SK-N-SH (cell line): Measurements from ENCODE around the gene MYO1D. TPM values are rescaled to one million over a fixed set of nuclear protein-coding genes. Genes with fewer than 3 reads are reported as not detected.

Experiments
- CTCF ChIA-PET: fragments of 300-600, 350-600 bp; formaldehyde crosslinking; extraction: SDS; loops from one replicate; lab custom pipeline; 2021; lab: Yijun Ruan, JAX
- POLR2A ChIA-PET: fragments of 350-600 bp; sonication (Branson Sonifier 250); formaldehyde crosslinking; extraction: SDS; loops from one replicate; lab custom pipeline; 2020; ENCODE audit warnings: antibody characterized with exemption, inconsistent platforms; lab: Yijun Ruan, JAX
- DNase-seq: peaks from one replicate; pipeline ENCODE4 v3.0.0; 2012
- H2AFZ ChIP-seq: fragments of 200-600 bp; sonication (generic); 2 replicates; pipeline ENCODE4 v1.8.1; 2016; ENCODE audit warnings: antibody characterized with exemption, mild to moderate bottlenecking, low read depth
- H3F3A ChIP-seq: fragments of 200-600 bp; sonication (generic); replicated peaks from 2 replicates; pipeline ENCODE3; 2016; ENCODE audit warnings: antibody characterized with exemption, mild to moderate bottlenecking; ENCODE audit not compliant: insufficient read depth
- H3K27ac ChIP-seq, 2 experiments: fragments of 200-500 bp in 1 of 2; fragments of 200-600 bp in 1 of 2; sonication (Bioruptor generic) in 1 of 2; sonication (generic), shearing (Covaris generic) in 1 of 2; 2 replicates each; pipeline versions ENCODE4 v1.5.1 to v1.6.1; 2014 to 2016; ENCODE audit warnings: low read depth in 2 of 2, inconsistent platforms in 1 of 2, low read length in 1 of 2, mild to moderate bottlenecking in 1 of 2, mixed read lengths in 1 of 2
- H3K27me3 ChIP-seq: fragments of 200-600 bp; sonication (generic), shearing (Covaris generic); 2 replicates; pipeline ENCODE4 v1.6.1; 2016; ENCODE audit warnings: mixed run types; ENCODE audit not compliant: insufficient read depth
- H3K36me3 ChIP-seq, 2 experiments: fragments of 200-500 bp in 1 of 2; fragments of 200-600 bp in 1 of 2; sonication (Bioruptor generic) in 1 of 2; sonication (generic) in 1 of 2; replicated peaks in 1 of 2; 2 replicates each; pipeline versions ENCODE3 to v1.5.1; 2014 to 2016; ENCODE audit warnings: low read length in 1 of 2, mild to moderate bottlenecking in 1 of 2; ENCODE audit not compliant: insufficient read depth in 2 of 2, control insufficient read depth in 1 of 2
- H3K4me1 ChIP-seq, 2 experiments: fragments of 200-500 bp in 1 of 2; fragments of 200-600 bp in 1 of 2; sonication (Bioruptor generic) in 1 of 2; sonication (generic), shearing (Covaris generic) in 1 of 2; 2 replicates each; pipeline versions ENCODE4 v1.5.1 to v1.6.1; 2014 to 2016; ENCODE audit warnings: low read depth in 1 of 2, low read length in 1 of 2, mixed run types in 1 of 2; ENCODE audit not compliant: insufficient read depth in 2 of 2, control insufficient read depth in 1 of 2
- H3K4me2 ChIP-seq: fragments of 200-600 bp; sonication (generic), shearing (Covaris generic); 2 replicates; pipeline ENCODE4 v1.6.1; 2017; ENCODE audit warnings: mixed run types
- H3K4me3 ChIP-seq, 2 experiments: fragments of 200-500 bp in 1 of 2; fragments of 200-600 bp in 1 of 2; sonication (Bioruptor generic) in 1 of 2; sonication (generic), shearing (Covaris generic) in 1 of 2; 2 replicates each; pipeline versions ENCODE4 v1.5.1 to v1.8.1; 2014 to 2016; ENCODE audit warnings: low read depth in 2 of 2, inconsistent platforms in 1 of 2, low read length in 1 of 2, mild to moderate bottlenecking in 1 of 2, mixed read lengths in 1 of 2, moderate library complexity in 1 of 2
- H3K79me2 ChIP-seq: fragments of 200-600 bp; sonication (generic); 2 replicates; pipeline ENCODE4 v1.8.1; 2017; ENCODE audit warnings: mild to moderate bottlenecking; ENCODE audit not compliant: insufficient read depth
- H3K9ac ChIP-seq: fragments of 200-600 bp; sonication (generic); 2 replicates; pipeline ENCODE4 v1.6.1; 2017; ENCODE audit warnings: mixed run types
- H3K9me2 ChIP-seq: fragments of 200-600 bp; sonication (generic); 2 replicates; pipeline ENCODE4 v1.6.1; 2017; ENCODE audit warnings: mixed run types
- H3K9me3 ChIP-seq: fragments of 200-600 bp; sonication (generic); 2 replicates; pipeline ENCODE4 v1.6.1; 2017; ENCODE audit warnings: mixed run types, mild to moderate bottlenecking, moderate library complexity
- H4K20me1 ChIP-seq: fragments of 200-600 bp; sonication (generic); 2 replicates; pipeline ENCODE4 v1.6.1; 2017; ENCODE audit warnings: mild to moderate bottlenecking, mixed run types; ENCODE audit not compliant: insufficient read depth
- EP300 ChIP-seq, 2 experiments: IDR thresholded peaks; 2 replicates each; pipeline versions ENCODE4 v1.4.0 to v1.6.1; 2012; ENCODE audit warnings: borderline replicate concordance in 1 of 2, low read depth in 1 of 2, low read length in 1 of 2
- EZH2phosphoT487 ChIP-seq: fragments of 200-600 bp; sonication (generic); IDR thresholded peaks from 2 replicates; pipeline ENCODE4 v1.6.1; 2017; ENCODE audit warnings: low read depth, mixed run types, mild to moderate bottlenecking, antibody characterized with exemption, moderate library complexity, borderline replicate concordance
- NFIC ChIP-seq: IDR thresholded peaks from 2 replicates; pipeline ENCODE4 v1.4.0; 2012; ENCODE audit warnings: borderline replicate concordance
- POLR2AphosphoS5 ChIP-seq: IDR thresholded peaks from 2 replicates; pipeline ENCODE4 v1.6.1; 2012; ENCODE audit warnings: low read depth, low read length
- SMC3 ChIP-seq: IDR thresholded peaks from 2 replicates; pipeline ENCODE4 v1.6.1; 2012; ENCODE audit warnings: low read depth, low read length, improper control_type of control experiment
- TAF1 ChIP-seq: IDR thresholded peaks from 2 replicates; pipeline ENCODE4 v1.6.1; 2012; ENCODE audit warnings: low read depth, mild to moderate bottlenecking, low read length, moderate library complexity, borderline replicate concordance
- YY1 ChIP-seq: IDR thresholded peaks from 2 replicates; pipeline ENCODE4 v1.4.0; 2012; ENCODE audit warnings: low read depth, mild to moderate bottlenecking
- WGBS: methylation state at CpG from one replicate; pipeline ENCODE4 v1.1.6; 2017; ENCODE audit warnings: low lambda C conversion rate; 5-methylcytosine and 5-hydroxymethylcytosine counted together
- polyA plus RNA-seq, 3 experiments: library from polyadenylated mRNA; depleted of rRNA; stranded (reverse); fragments of >200 nt; gene quantifications; 2 replicates each; pipeline ENCODE4 v1.2.3, GENCODE V29; 2012
- TF ChIP-seq, protein P1 (sequence below): IDR thresholded peaks from 2 replicates; pipeline ENCODE4; 2012
- TF ChIP-seq, protein P2 (sequence below): fragments of 200-600 bp; sonication (generic); IDR thresholded peaks from 2 replicates; pipeline ENCODE4 v1.6.1; 2017; ENCODE audit warnings: antibody characterized with exemption, mild to moderate bottlenecking, moderate library complexity

Gene MYO1D
- polyA plus RNA-seq, 1 of the 3 experiments (the other 2 are of a cell fraction): 20.4 TPM

DNA sequence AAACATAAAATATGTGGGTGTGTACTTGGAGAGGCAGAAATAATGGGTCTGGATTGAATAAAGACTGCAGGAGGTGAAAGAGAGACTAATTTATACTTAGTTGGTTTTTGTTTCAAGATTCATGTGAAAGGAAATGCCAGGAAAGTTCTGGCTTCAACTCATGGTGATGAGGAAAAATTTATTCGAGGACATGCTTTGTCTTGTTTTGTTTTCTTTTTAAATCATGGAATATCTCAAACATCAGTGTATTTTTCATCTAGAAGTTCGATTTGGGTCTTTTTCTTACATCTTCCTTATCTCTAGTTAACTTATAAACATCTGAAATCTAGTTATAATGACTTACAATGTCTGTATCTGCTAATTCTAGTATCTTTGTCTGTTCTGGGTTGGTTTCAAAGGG lies 275.1 kb downstream of the MYO1D start:
- H3K79me2 ChIP-seq: no peaks in the 10 kb centered on the region
- H3K9me3 ChIP-seq: no peaks in the 10 kb centered on the region; the same call in 1 of the 2 replicates
- H3K27ac ChIP-seq: no peak overlapping the region
- TF ChIP-seq, protein P1, sequence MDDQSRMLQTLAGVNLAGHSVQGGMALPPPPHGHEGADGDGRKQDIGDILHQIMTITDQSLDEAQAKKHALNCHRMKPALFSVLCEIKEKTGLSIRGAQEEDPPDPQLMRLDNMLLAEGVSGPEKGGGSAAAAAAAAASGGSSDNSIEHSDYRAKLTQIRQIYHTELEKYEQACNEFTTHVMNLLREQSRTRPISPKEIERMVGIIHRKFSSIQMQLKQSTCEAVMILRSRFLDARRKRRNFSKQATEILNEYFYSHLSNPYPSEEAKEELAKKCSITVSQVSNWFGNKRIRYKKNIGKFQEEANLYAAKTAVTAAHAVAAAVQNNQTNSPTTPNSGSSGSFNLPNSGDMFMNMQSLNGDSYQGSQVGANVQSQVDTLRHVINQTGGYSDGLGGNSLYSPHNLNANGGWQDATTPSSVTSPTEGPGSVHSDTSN: no peak
- TF ChIP-seq, protein P2, sequence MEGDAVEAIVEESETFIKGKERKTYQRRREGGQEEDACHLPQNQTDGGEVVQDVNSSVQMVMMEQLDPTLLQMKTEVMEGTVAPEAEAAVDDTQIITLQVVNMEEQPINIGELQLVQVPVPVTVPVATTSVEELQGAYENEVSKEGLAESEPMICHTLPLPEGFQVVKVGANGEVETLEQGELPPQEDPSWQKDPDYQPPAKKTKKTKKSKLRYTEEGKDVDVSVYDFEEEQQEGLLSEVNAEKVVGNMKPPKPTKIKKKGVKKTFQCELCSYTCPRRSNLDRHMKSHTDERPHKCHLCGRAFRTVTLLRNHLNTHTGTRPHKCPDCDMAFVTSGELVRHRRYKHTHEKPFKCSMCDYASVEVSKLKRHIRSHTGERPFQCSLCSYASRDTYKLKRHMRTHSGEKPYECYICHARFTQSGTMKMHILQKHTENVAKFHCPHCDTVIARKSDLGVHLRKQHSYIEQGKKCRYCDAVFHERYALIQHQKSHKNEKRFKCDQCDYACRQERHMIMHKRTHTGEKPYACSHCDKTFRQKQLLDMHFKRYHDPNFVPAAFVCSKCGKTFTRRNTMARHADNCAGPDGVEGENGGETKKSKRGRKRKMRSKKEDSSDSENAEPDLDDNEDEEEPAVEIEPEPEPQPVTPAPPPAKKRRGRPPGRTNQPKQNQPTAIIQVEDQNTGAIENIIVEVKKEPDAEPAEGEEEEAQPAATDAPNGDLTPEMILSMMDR: no peak
- no peak for TF ChIP-seq EZH2phosphoT487
- no peak for TF ChIP-seq POLR2AphosphoS5
- no peak for TF ChIP-seq NFIC
- no peak for TF ChIP-seq TAF1
- H4K20me1 ChIP-seq: no peaks in the 10 kb centered on the region
- H3K36me3 ChIP-seq: no peaks in the 10 kb centered on the region
- H3K9me2 ChIP-seq: no peaks in the 10 kb centered on the region
- ChIA-PET POLR2A (no interaction called here), CTCF (interaction anchor here (0.9 kb wide), 1 partner anchor 37 kb away, joined by 4 read pairs; no protein-coding TSS in a partner anchor)
- H2AFZ ChIP-seq: no peak overlapping the region
- 46% methylated on average over 2 of the region's 2 CpGs for WGBS
- no peak overlapping the region for H3K9ac ChIP-seq
- no peaks in the 10 kb centered on the region for H3K27me3 ChIP-seq
- H3K4me3 ChIP-seq: no peak overlapping the region
- H3F3A ChIP-seq: no peaks in the 10 kb centered on the region
- H3K4me2 ChIP-seq: no peak overlapping the region
- no peaks in the 10 kb centered on the region for H3K4me1 ChIP-seq
- DNase-seq: no peak

DNA sequence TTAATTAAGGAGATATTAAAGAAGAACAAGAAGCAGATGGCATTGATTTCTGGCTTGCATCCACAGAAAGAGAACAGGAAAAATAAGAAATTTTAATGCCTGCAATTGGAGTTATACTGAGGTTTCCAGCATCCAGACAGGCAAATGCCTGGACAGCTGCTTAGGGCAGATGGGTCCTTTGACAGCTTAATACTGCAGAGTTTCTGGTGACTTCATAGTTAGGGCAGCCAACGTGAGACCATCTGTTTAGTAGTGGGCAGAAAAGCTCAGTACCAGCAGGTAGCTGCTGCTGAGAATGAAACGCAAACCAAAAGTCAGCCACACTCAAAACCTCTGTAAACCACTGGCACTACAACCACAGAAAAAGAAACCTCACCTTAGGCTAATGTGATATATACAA lies 280.3 kb downstream of the MYO1D start:
- H3K4me2 ChIP-seq: no peak overlapping the region

More for the DNA sequence above, 280.3 kb downstream of the MYO1D start:
- TF ChIP-seq SMC3 (no peak), YY1 (no peak), EP300 (IDR thresholded peaks at IDR 0.05; ENCODE audit: borderline replicate concordance in 1 of 2, low read depth in 1 of 2, low read length in 1 of 2) (no peak)
- TF ChIP-seq, protein P2: no peak
- Histone ChIP-seq H3K79me2 (no peaks in the 10 kb centered on the region), H3K27me3 (no peaks in the 10 kb centered on the region), H3K27ac (no peak overlapping the region), H3K9ac (no peak overlapping the region), H4K20me1 (no peaks in the 10 kb centered on the region), H3K9me3 (no peaks in the 10 kb centered on the region; the same call in 1 of the 2 replicates), H3K36me3 (no peaks in the 10 kb centered on the region), H2AFZ (no peak overlapping the region), H3K4me3 (no peak overlapping the region), H3K4me1 (peaks cover 0 to 5% of the 10 kb centered on the region in 2 experiments; a peak in 1 of 4 replicates), H3F3A (no peaks in the 10 kb centered on the region), H3K9me2 (no peaks in the 10 kb centered on the region)
- no peak for DNase-seq
- WGBS: 69% methylated on average over 2 of the region's 2 CpGs
- POLR2A ChIA-PET: no interaction called here
- CTCF ChIA-PET: interaction anchor here (0.6 kb wide), 1 partner anchor 115 kb away, joined by 3 read pairs; no protein-coding TSS in a partner anchor
